NCI-H1930 (cell line): ENCODE data around the gene ZNF792.
"Not testable (repeated sequence)": the region's sequence is repeated elsewhere in the genome, so short reads cannot be mapped to it uniquely, and the experiment has no call there.

Source experiments
- DNase-seq, 2 experiments: peaks; one replicate each; lab custom pipeline; 2025; lab: John Stamatoyannopoulos, UW

The ZNF792 gene

DNA sequence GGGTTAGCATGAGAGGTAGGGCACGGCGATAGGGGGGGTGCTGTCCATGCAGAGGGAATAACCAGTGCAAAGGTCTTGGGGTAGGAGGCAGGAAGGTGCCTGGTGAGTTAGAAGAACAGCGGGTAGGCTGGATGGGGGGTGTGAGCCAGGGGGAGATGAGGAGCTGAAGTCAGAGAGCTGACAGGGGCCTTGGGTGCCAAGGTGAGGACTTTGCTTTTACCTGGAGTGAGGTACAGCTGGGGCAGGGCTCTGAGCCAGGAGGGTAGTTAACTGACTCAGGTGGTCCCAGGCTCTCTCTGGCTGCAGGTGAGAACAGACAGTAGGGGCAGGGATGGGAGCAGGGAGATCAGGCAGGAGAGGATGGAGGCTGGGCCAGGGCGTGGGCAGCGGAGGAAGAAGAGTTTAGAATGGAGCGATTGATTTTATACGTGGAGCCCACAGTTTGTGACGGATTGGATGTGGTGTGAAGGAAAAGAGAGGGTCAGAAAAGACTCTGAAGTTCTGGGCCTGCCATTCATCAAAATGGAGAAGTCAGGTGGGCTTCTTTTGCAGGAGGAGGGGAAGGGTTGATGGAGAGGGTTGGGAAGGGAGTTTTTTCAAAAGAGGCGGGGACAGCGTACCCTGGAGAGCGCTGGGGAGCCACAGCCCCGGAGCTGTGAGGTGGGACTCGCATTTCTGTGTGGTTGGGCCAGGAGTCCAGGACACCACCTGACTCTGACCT is 34.9 kb upstream of the ZNF792 start:
- DNase-seq: no peak

DNA sequence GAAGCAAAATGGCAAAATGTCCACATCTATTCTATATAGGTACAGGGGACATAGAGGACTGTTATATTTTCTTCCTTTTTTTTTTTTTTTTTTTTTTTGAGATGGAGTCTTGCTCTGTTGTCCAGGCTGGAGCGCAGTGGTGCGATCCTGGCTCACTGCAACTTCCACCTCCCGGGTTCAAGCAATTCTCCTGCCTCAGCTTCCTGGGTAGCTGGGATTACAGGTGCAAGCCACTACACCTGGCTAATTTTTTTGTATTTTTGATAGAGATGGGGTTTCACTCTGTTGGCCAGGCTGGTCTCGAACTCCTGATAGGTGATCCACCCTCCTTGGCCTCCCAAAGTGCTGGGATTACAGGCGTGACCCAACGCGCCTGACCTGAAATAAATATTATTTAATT is 34.2 kb upstream of the ZNF792 start:
- not testable (repeated sequence) for DNase-seq

DNA sequence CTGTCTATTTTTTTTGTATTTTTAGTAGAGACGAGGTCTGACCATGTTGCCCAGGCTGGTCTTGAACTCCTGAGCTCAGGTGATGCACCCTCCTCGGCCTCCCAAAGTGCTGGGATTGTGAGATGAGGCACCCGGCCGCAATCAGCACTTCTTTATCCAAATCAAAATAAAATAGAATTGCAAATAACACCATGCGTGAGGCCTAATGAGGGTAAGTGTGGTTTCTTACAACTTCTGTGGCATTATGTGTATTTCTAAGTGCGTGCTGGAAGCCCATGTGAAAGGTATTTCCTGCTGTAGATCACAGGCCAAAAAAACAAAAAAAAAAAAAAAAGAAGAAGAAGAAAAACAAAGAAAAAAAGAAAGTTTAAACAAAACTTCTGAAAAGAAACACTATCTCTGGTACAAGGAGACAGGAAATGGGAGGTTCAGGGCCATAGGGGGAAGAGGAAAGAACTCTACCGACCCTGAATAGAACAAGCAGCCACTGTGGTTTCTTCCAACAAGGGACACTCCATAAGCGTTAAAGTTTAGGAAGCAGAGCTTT is 33.1 kb upstream of the ZNF792 start:
- no peak for DNase-seq

GRCh38 chr19:34995551-34995950 is 31.5 kb upstream of the ZNF792 start:
- DNase-seq: no peak

DNA sequence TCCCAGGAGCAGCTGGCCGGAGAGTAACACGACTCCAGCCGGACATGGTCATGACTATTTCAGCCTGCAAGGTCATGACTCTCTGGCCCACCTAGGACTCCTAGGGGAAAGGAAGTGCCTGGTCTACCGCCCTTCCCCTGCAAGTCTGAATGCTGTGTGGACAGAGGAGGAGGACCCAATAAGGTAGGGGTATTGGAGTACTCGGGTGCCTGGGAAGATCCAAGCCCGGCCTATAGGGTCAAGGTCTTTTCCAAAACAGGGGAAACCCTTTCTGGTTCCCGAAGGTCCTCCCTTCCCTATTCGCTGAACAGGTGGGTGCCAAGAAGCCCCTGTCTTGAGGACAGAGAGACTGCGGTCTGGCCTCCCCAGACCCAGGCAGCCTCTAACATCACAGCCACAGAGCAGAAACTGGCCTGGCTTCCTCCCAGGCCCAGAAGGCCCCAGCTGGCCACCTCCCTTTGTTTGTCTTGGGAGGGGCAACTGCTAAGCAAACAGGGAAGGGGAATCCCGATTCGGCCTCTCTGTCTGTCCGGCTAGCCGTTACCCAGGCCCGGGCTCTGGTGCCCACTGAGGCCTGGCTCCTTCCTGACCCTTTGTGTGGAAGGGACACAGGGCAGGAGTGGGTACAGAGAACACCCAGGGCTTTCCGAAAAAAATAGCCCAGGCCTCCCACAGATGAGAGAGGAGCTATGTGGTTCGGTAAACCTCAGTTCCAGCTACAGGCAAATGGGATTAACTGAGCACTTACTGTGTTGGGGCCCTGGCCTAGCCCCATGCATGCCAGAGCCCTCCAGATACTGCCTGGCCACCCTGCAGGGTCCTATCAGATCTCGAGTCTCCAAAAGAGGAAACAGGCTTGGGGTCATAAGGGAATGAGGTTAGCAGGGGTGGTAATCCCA is 30.9 kb upstream of the ZNF792 start:
- DNase-seq: no peak

DNA sequence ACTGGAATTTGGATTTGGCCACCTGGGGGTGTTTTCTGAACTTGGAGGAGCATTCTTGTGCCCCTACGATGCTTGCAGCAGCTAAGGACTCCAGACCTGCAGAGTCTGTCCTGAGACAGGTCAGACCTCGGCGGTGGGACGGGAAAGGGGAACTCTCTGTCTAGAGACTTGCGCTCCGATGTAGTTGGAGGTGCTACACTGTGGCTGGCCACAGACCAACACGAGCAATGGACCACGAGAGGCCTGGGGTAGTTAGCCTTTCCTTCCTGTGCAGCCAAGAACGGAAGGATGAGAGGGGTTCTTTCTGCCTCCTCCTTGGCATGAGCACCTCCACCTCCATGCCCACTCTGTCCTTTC is 30.2 kb upstream of the ZNF792 start:
- no peak for DNase-seq

DNA sequence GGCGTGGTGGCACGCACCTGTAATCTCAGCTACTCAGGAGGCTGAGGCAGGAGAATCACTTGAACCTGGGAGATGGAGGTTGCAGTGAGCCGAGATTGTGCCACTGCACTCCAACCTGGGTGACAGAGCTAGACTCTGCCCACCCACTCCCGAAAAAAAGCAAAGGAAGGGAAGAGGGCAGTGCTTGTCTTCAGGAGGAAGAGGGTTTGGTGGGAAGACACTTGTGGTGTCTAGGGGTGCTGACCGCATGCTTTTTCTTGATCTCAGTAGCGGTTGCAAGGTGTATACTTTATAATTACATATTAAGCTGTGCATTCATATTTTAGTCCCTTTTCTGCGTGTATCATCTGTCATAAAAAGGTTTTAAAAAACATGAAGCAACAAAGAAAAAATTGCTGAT is 28.6 kb upstream of the ZNF792 start:
- not testable (repeated sequence) for DNase-seq

DNA sequence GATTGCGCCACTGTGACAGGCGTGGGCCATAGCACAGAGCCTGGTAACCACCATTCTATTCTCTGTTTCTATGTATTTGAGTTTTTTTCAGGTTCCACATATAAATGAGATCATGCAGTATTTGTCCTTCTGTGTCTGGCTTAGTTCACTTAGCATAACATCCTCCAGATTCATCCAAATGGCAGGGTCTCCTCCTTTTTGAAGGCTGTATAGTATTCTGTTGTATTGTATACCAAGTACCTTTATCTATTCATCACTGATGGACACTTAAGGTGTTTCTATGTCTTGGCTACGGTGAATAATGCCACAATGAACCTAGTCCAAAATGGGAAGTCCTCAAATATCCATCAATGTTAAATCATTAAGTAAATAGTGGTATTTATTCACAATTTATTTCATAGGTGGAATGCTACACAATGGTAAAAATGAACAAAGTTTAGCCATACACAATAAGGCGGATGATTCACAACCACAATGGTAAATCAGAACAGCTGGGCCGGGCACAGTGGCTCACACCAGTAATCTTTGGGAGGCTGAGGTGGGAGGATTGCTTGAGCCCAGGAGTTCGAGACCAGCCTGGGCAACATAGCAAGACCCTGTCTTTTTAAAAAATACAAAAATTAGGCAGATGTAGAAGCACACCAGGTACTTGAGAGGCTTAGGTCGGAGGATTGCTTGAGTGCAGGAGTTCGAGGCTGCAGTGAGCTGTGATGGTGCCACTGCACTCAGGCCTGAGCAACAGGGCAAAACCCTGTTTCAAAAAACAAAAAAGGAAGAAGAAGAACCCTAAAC is 27.7 kb upstream of the ZNF792 start:
- no peak for DNase-seq

GRCh38 chr19:34990578-34991192 is 26.7 kb upstream of the ZNF792 start:
- DNase-seq: no peak

GRCh38 chr19:34989298-34989697 is 25.3 kb upstream of the ZNF792 start:
- DNase-seq: no peak

- DNase-seq: no peak
These were observed 24.1 kb upstream of the ZNF792 start for GRCh38 chr19:34988119-34988518.

- no peak for DNase-seq
These were observed 21.4 kb upstream of the ZNF792 start for GRCh38 chr19:34985249-34986022.

- DNase-seq: no peak
These were observed 20.3 kb upstream of the ZNF792 start for GRCh38 chr19:34984287-34984686.

DNA sequence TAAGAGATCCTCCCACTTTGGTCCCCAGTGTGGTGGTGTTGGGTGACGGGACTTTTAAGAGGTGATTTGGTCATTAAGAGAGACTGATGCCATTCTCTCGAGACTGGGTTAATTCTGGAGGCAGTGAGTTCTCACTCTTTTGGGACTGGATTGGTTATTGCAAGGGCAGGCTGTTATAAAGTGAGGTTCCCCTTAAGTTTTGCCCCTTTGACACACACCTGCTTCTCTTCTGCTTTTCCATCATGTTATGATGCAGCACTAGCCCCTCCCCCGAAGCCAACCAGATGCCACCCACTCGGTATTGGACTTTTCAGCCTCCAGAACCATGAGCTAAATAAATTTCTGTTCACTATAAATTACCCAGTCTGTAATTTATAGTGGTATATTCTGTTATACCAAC is 19.8 kb upstream of the ZNF792 start:
- DNase-seq: no peak

DNA sequence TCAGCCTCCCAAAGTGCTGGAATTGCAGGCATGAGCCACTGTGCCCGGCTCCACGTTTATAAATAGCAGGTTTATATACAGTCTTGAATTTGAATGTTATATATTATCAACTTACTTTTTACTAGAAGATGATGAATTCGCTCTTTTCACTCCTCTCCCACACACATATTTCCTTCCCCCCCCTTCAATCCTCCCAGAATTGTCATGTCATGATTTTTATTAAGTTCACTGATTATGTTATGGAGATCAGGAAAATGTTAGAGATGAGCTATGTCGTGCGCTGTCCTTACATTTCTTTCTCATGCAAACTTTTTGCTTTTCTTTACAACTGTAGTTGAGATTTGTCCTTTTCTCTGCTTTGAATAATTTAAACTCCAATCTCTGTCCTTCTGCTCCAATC is 18.2 kb upstream of the ZNF792 start:
- no peak for DNase-seq

GRCh38 chr19:34979819-34980640 is 16.0 kb upstream of the ZNF792 start:
- DNase-seq: no peak

DNA sequence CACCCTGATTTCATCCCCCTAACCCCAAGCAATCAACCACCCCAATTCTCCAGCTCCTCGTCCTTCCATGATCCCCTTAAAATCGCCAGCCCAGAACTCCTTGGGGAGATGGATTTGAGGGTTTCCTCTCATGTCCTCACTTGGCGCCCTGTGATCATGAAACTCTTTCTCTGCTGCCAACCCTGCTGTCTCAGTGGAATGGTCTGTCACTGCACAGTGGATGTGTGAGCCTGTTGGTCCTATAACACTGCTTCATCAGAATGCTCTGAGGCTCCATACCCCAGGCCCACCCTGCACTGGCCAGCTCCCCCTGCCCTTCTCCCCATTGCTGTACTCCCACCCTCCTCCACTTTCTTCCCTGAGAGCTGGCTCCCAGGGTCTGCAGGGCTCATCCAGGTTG is 12.6 kb upstream of the ZNF792 start:
- DNase-seq: no peak

- no peak for DNase-seq
These were observed 11.0 kb upstream of the ZNF792 start for GRCh38 chr19:34975056-34975455.

DNA sequence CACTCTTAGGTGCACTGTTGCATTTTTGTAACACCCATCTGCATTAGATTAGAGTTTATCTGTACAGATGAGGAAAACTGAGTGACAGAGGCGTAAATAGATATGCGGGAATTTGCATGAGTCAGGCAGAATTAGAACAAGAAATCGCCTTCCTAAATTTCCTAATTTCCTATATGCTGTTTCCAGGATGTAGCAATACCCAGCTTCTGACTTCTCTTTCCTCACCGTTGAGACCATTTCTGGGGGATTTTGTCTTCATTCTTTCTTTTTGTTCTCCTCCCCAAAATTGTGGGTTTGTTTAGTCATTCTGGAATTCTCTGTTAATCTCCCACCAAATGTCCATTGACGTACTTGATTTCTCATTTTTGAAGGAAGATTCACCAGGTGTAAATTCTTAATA is 10.6 kb upstream of the ZNF792 start:
- no peak for DNase-seq

DNA sequence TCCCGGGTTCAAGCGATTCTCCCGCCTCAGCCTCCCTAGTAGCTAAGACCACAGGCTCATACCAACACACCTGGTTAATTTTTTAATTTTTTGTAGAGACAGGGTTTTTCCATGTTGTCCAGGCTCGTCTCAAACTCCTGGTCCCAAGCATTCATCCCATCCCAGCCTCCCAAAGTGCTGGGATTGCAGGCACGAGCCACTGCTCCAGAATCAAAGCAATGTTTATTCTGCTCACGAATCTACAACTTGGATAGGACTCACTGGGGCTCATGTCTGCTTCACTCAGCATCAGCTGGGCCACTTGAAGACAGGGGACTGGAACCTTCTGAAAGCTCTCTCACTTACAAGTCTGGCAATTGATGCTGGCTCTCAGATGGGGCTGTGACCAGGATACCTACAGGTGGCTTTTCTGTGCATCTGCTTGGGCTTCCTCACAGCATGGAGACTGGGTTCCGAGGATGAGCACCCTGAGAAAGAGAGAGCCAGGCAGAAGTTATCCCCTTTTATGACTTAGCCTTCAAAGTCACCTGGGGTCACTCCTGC is 8.2 kb upstream of the ZNF792 start:
- no peak for DNase-seq
